H4 (cell line): ENCODE measurements around the gene RECK. TPM values are rescaled to one million over a fixed set of nuclear protein-coding genes. Genes with fewer than 3 reads are reported as not detected.
"Not testable (repeated sequence)": the region's sequence is repeated elsewhere in the genome, so short reads cannot be mapped to it uniquely, and the experiment has no call there.

ENCODE experiments used
- DNase-seq: peaks from one replicate; pipeline ENCODE4 v3.0.0-alpha.2; 2015; ENCODE audit warnings: low spot score
- total RNA-seq: library from RNA; depleted of rRNA; stranded (reverse); fragments of >200 nt; shearing (Covaris generic); gene quantifications from 2 replicates; pipeline ENCODE4 v1.2.3, GENCODE V29; 2014

The RECK gene
- total RNA-seq, 1 experiment from 2014 or later: 14.3 TPM

DNA sequence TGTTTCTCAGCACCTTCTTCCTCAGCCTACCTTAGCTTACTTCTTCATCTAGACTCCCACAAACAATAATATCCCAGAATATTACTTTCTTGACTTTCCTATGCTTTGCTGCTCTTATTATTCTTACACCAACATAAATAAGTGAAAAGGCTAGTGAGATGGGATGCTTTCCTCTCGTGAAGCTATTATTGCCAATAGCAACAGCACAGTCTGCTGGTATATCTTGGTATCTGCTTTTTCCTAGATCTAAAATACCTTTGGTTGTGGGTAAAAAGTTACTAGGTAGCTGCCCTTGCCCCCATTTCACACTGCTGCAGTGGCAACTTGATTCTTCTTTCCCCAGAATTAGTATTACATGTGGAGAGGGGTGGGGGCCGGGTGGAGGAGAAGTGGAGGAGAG, 73.7 kb downstream of the RECK start:
- no peak for DNase-seq

DNA sequence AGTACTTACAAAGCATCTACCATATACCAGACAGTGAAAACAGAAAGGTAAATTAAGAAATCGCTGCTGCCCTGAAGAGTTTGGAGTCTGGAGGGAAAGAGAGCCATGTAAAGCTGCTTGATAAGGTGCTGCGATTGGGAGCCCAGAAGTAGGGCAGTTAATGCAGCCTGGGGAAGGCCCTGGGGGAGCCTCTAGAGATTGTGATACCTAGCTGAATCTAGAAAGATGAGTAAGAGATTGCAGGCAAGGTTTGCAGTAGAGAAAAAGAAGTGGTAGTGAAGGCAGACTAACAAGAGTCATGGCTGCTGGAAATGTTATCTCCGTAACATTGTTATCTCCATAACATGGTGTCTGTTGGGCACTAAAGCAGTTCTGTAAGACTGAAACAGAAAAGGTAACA, 75.8 kb downstream of the RECK start:
- DNase-seq: no peak

DNA sequence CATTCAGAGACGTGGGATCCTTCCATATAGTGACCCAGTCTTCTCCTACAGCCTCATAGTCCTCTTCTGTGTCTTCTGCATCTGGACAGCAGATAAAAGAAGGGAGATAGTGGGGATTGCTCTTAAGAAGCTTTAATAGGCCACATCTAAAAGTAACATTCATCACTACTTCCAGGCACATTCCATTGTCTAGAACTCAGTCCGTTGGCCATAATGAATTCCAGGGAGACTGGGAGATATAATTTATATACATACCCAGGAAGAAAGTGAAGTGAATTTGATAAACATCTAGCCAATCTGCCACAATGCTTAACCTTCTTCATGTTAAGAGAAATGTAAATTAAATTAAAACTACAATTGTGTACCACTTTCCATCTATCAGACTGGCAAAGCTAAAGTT, 77.3 kb downstream of the RECK start:
- no peak for DNase-seq

GRCh38 chr9:36116593-36116992, 79.9 kb downstream of the RECK start:
- DNase-seq: no peak

GRCh38 chr9:36118201-36118600, 81.5 kb downstream of the RECK start:
- no peak for DNase-seq

GRCh38 chr9:36118706-36119105, 82.0 kb downstream of the RECK start:
- no peak for DNase-seq

- DNase-seq: no peak
These were observed 82.8 kb downstream of the RECK start for GRCh38 chr9:36119476-36119875.

DNA sequence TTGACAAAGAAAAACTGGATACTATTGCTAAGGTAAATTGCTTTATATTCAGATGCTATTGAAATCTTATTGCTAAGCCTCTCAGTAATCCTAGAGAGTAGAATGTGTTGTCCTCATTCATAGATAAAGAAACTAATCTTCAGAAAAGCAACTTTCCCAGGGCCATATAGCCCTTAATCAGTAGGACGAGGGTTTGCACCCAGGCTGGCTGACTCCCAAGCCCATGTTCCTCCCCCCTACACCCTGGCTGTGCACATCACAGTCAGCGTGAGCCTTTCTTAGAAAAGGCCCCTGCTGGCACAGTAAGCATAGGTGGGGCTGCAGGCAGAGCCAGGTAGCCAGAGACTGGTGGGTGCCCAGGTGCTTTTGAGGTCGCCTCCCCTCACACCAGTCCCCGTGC, 84.0 kb downstream of the RECK start:
- DNase-seq: no peak

GRCh38 chr9:36121971-36122370, 85.3 kb downstream of the RECK start:
- no peak for DNase-seq

DNA sequence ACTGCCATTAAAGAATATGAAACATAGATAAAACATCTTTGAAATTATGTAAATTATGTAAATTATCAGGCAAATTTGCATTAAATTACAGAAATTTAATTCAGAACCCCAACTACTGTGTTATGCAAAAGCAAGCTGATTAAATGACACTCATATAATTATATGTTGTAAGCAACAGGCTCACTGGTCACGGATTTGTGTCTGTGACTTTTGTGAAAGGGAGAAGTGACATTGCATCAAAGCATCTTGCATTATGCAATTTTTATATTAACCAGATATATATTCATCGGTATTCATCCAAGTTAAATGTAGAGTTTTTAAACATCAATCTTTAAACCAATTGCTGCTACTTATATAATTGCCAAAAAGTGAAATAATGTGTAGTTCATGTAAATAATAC, 86.8 kb downstream of the RECK start:
- no peak for DNase-seq

- DNase-seq: no peak
These were observed 88.5 kb downstream of the RECK start for GRCh38 chr9:36125062-36125855.

- DNase-seq: no peak
These were observed 89.5 kb downstream of the RECK start for GRCh38 chr9:36126016-36126730.

- no peak for DNase-seq
These were observed 91.0 kb downstream of the RECK start for GRCh38 chr9:36127652-36128244.

GRCh38 chr9:36128349-36128748, 91.6 kb downstream of the RECK start:
- DNase-seq: no peak

- no peak for DNase-seq
These were observed 92.4 kb downstream of the RECK start for GRCh38 chr9:36129139-36129538.

- not testable (repeated sequence) for DNase-seq
These were observed 95.0 kb downstream of the RECK start for GRCh38 chr9:36131666-36132065.

- no peak for DNase-seq
These were observed 95.4 kb downstream of the RECK start for GRCh38 chr9:36132086-36132485.

- no peak for DNase-seq
These were observed 98.2 kb downstream of the RECK start for GRCh38 chr9:36134761-36135505.

DNA sequence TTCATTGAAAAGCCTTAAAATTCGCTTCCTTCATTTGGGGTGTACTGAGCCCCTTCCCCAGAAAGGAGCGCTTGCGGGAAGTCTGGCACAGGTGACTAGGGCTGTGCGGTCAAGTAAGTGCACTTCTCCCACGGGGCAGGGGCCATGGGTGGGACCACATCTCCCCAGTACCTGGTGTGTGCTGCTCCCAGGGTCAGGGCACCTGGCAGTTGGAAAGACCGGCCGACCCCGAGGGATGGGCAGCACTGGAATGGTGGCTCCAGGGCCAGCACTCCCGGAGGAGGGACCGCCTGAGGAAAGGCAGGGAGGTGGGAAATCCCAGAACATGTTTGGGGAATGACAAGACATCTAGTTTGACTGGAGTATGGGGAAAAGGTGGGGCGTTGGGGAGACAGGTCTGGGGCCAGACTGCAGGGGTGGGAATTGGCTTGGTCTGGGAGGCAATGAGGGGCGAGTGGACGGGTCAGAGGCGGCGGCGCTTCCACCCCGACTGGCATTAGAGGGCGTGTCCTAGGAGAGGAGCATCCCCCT, 99.1 kb downstream of the RECK start:
- DNase-seq: no peak

GRCh38 chr9:36136272-36136893, 99.7 kb downstream of the RECK start, which contains the start of gene GLIPR2:
Gene GLIPR2, plus strand, starts transcription at chr9:36136733. Its CDS starts 46 bp downstream, at chr9:36136779.
- DNase-seq: peak; percentile 45

- no peak for DNase-seq
These were observed 100.2 kb downstream of the RECK start for GRCh38 chr9:36136894-36137391.
